NT2/D1 (cell line): ENCODE measurements around the gene UBE2U.

Source experiments
- SUZ12 ChIP-seq: IDR thresholded peaks from 2 replicates; pipeline ENCODE4 v1.6.1; 2011; ENCODE audit not compliant: insufficient read length, insufficient read depth; ENCODE audit errors: extremely low read depth
- YY1 ChIP-seq: IDR thresholded peaks from 2 replicates; pipeline ENCODE4 v1.6.1; 2011; ENCODE audit not compliant: insufficient read length, insufficient read depth
- ZNF274 ChIP-seq: IDR thresholded peaks from 2 replicates; pipeline ENCODE4 v1.6.1; 2011; ENCODE audit warnings: mild to moderate bottlenecking, low read depth, low read length

DNA sequence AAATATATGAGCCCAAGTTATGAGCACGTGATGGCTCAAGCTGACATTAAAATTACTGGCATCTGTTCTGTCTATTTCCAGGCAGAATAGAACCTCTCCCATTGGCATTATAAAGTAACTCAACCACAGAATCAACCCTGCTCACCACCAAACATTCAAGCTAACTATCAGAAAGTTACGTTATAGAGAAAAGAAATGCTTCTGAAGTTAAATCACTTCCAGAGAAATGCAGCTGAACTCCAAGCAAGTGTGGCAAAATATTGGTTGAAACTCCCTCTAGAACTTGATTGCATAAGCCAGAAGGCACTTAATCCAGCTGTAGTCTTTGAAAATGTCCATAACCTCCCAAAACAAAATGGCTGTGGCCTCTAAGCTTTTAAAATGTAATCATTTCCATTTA is 36.2 kb upstream of the UBE2U start:
- TF ChIP-seq ZNF274, result no peak
- TF ChIP-seq SUZ12, result no peak
- TF ChIP-seq YY1, result no peak
